HT1080 (cell line): ENCODE measurements around the gene SEC14L5. TPM values are rescaled to one million over a fixed set of nuclear protein-coding genes. Genes with fewer than 3 reads are reported as not detected.

Experiments used
- DNase-seq: peaks from one replicate; pipeline ENCODE4 v3.0.0-alpha.2; 2015; ENCODE audit warnings: low read depth
- total RNA-seq: library from RNA; depleted of rRNA; stranded (reverse); fragments of >200 nt; shearing (Covaris generic); gene quantifications from 2 replicates; pipeline ENCODE4 v1.2.3, GENCODE V29; 2014

Gene SEC14L5
- total RNA-seq, 1 experiment from 2014 or later = not detected

DNA sequence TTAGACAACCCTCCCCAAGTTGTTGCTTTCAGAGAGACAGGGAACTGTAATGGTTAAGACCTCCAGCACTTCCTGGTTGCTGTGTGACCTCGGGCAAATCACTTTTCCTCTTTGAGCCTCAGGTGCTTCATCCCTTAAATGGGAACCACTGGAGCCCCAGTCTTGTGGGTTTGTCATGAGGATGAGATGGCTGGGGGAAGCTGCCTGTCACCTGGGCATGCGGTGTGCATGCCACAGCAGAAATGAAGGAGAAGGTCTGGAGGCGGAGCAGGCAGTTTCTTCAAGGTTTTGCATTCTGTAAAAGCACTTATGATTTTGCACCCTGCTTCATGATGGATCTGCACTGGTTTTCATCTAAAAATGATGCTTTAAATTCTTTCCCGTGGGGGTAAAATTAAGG is 53.5 kb downstream of the SEC14L5 start:
- no peak for DNase-seq

DNA sequence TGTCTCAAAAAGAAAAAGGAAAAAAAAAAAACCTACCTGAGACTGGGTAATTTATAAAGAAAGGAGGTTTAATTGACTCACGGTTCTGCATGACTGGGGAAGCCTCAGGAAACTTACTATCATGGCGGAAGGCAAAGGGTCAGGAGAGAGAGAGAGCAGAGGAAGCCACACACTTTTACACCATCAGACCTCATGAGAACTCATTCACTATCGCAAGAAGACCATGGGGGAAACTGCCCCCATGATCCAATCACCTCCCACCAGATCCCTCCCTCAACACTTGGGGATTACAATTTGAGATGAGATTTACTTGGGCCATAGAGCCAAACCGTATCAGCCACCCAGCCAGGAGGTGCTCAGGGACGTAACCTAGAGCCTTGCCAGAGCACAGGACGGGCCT is 54.8 kb downstream of the SEC14L5 start:
- DNase-seq = no peak

DNA sequence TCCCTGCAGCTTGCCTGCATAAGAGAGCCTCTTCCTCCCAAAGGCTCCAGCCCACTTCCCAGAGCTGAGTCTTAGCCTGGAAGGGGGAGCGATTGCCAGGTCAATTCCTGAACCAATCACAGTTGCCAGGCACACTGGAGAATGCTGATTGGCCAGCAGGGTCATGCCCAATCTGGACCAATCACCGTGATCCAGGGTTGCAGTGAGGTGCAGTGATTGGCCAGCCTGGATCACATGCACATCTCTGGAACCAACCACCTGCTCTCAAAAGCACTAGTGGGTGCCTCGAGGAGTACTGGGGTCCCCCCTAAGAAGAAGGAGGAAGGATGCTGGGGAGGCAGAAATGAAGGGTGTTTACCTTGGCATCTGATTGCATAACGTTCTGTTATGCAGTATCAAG is 57.2 kb downstream of the SEC14L5 start:
- peak; percentile 26 for DNase-seq

DNA sequence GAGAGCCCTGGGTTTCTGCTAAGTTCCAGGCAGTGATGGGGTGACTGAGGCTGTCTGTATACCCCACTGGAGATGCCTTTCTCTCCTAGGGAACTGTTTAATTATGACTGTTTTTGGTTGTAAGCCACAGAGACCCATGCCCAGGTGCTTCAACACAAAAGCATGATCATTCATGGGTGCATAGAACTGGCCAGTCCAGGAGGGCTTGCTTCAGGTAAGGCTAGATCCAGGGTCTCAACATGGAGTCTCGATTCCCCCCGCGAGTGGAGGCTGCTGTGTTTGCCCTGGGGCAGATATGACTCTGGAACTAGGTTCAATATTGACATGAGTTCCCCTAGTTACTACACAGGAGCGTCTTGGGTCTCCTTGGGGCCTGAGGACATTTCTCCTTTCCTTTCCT is 57.8 kb downstream of the SEC14L5 start:
- DNase-seq = no peak

DNA sequence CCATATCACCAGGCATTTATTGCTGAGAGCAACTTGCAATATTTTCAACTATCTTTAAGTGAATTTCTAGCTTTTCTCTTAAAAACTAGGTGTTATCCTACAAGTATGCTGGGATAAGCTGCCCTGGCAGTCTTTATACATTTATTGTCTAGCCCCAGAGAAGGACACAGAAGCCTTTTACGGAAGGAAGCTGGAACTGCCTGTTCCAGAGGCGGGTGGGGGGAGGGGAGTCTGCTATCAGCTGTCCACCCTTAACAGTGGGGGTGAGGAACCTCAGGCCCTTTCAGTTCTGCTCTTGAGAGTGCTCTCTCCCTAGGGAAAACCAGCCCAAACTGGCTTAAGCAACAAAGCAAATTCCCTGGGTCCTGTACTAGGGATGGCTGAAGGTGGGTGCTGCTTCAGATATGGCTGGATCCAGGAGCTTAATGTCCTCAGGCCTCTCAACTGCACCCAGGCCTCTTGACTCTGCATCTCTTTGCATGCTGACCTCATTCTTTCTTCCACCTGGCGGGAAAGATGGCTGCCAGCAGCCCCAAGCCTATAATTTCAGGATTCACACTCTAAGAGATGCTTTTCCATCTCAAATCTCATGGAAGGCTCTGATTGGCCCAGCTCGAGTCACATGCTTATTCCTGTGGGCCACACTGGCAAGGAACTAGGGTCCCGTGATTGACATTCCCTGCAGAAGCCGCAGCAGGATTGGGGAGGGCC is 59.0 kb downstream of the SEC14L5 start:
- DNase-seq = no peak

DNA sequence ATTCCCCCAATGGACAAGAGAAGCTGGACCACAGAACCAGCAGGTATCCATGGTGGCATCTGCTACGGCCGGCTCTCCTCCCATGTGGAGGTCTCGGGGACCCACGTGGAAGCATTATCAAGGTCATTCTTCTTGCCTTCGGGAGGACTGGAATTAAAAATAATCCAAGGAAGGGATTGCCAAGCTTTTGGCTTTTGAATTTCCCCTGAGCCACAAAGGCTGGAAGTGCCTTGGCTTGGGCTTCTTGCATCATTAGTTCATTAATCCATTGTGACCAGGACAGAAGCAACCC is 59.5 kb downstream of the SEC14L5 start:
- DNase-seq = no peak

DNA sequence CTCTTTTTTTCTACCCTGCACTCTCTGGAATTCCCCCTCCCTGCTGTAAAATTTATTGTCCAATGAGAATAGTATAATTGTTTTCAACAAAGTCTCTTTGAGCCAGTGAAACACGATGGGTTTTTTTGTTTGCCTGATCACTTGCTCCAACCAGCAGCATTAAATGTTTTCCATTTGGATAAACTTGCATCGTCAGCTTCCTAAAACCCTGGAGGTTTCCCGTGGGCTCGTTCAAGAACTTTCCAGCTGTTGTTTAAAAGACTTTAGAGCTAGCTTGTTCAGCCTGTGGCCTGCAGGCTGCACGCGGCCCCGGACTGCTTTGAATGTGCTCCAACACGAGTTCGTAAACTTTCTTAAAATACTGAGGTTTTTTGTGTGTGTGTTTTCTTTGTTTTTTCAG is 60.7 kb downstream of the SEC14L5 start:
- DNase-seq = no peak

DNA sequence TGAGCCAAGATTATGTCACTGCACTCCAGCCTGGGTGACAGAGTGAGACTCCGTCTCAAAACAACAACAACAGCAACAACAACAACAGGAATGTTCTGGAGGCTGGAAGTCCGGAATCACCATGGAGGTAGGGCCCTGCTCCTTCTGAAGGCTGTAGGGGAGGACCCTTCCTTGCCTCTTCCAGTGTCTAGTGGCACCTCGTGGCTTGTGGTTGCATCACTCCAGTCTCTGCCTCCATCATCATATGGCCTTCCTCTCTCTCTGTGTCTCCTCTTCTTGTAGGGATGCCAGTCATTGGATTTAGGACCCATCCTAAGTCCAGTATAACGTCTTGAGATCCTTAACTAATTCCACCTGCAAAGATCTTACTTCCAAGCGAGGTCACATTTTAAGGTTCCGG is 61.6 kb downstream of the SEC14L5 start:
- DNase-seq = no peak

DNA sequence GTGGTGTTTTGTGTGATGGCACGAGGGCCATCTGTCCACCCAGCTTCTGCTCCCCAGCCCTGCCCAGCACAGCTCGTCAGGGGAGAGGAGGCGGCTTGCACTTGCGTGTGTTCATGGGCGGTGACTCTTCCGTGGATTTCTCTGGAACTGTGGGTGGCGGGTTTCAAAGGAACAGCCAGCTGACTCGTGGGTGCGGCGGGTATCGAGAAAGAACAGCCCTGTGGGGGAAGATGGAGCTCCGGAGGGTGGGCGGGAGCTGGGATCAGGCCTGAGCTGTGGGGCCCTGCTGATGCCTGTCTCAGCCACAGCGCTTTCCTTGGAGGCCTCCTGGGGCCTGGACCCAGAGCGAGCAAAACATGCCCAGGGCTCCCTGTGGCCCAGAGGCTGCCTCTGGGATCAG is 62.4 kb downstream of the SEC14L5 start:
- no peak for DNase-seq

DNA sequence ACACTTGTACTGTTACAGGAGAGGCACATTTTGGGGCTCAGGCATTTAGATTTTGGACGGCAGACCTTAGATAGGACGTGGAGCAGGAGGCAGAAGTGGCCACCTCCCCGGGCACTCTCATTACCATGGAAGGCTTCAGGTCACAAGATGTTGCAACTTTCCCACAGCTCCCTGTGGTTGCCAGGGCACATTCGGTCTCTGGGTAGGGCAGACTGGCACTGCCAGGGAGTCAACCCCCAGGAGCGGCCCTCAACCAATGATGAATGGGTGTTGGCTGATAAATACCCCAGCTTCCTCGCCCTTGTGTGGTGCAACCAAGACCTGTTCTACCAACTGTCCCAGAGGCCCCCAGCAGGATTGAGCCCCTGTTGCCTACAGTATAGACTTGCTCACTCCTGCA is 64.4 kb downstream of the SEC14L5 start:
- no peak for DNase-seq

DNA sequence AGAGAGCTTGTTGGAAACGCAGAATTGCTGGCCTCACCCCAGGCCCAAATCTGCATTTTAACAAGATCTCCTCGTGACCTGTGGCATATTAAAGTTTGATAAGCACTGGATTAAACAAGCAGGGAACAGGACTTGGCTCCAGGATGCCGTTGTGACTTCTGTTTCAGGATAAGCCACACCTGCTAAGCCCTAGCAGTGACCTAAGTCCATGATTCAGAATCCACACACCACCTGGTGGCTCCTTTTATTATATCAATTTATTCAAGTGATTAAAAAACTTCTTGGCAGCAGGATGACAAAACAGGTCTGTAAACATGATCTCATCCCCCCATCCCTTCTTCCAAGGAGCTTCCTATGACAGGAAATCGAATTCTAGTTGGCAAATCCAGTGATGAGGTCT is 66.5 kb downstream of the SEC14L5 start:
- peak; percentile 59 for DNase-seq

DNA sequence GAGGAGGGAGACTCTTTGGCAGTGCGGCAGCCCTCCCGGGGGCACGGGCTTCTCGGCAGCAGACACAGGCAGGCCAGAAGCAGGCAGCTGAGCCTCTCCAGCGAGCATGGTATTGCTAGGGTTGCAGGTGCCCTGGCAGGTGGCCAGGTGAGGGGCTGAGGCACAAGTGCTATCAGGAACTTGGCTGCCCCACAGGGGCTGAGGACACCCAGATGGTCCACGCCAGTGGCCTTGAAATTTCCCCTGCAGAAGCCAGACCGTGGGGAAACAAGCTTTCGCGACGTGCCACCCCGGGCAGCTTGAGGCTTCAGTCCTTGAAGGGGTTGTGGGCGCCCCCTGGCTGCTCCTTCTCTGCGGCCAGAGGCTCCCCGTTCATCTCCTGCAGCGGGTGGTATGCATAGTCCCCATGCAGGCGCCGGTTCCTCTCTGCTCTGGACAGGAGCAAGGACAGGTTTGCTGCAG is 67.1 kb downstream of the SEC14L5 start:
- DNase-seq = no peak

DNA sequence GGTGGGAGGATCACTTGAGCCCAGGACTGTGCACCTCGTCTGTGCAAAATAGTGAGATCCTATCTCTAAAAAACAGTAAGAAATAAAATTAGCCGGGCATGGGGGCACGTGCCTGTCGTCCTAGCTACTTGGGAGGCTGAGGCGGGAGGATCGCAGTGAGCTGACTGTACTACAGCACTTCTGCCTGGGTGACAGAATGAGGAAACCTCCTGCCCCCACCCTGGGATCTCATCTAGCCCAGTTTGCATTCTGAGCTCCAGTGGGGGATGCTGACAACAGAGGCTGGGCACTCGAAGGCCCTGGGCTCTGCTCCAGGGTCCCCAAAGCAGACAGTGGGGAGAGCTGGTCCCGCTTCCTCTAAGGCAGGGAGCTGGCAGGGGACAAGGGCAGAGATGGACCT is 68.5 kb downstream of the SEC14L5 start:
- no peak for DNase-seq

DNA sequence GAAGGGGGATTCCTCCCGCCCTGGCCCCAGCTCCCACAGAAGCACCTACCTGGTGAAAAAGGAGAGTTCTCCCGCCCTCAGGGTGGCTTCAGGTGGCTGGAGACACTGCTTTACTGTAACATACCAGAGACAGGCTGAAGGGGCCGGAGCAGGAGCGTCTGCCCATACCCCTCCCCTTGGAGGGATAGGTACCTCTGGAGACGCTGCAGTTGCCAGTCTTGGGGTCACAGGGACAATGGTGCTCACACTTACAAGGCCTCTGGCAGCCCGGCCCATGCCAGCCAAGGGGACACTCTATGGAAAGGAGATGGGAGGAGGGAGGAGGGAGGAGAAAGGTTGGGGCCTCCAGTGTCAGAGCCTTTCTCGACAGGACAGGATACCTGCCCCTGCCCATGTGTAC is 69.0 kb downstream of the SEC14L5 start:
- no peak for DNase-seq

DNA sequence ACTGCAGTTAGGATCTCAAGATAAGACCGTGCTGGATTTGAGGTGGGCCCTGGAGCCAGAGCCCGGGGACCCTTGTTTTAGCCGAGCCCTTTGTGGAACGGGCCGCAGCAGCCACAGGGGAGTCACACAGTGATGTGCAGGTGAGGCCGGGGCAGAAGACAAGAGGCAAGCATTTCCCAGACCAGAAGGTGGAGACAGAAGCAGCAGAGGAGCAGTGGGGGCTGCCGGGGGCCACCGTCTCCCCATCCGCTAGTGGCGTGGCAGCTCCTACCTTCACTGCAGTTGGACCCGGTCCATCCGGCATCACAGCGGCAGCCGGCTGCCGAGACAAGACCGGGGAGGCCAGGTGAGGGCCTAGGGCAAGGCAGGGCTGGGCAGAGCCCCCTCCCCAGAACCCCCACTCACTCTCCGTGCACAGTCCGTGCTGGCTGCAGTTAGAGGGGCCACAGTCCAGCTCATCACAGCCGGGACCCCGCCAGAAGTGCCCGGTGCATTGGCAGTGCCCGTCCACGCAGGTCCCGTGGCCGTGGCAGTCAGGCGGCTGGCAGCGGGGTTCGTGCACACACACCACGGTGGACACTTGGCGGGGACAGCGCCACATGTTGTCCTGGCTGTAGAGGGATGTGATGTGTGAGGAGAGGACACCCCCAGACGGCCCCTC is 69.6 kb downstream of the SEC14L5 start:
- DNase-seq = no peak

DNA sequence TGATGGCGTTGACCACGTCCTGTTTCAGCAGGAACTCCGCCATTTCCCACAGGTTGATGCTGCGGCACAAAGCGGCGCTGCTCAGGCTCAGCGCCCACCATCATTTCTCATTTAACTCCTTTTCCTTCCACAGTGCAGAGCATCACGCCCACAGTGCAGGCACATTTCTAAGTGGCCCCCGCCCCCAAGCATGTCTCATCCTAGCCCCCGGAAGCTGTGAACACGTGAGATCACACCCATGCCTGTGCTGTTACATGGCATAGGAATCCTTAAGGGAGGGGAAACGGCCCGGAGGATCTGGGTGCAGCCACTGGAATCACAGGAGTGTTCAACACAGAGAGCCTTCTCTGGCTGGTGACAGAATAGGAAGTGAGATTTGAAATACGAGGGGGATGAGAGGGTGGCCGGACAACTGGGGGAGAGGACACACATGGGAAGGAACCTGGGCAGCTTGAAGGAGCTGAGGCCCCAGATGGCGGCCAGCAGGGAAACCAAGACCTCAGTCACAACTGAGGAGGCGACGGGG is 70.9 kb downstream of the SEC14L5 start:
- DNase-seq = no peak

DNA sequence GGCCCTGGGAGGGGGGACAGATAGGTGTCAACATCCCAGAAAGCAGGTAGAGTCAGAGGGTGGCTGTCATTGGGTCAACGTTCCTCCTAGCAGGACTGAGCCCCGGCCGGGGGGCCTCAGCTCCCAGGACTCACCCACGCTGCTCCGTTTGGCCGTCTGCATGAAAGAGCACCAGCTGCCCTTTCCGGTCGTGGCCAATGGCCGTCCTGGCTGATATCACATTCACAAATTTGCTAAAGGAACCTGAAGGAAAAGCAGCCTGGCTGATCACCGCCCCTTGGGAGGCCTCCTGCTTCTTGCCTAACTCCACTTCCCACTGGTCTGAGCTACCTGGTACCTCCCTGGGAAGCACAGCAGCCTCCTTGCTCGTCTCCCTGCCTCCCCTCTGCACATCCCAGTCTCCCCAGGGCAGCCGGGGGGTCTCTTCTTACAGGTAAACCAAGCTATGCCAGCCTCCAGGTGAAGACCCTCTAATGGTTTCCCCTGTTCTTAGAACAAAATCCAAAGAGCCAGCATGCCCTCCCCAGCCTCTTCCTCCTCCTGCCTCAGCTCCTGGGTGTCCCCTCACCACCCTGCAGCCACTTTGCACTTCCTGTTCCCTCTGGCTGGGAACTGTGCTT is 72.2 kb downstream of the SEC14L5 start:
- DNase-seq = no peak

DNA sequence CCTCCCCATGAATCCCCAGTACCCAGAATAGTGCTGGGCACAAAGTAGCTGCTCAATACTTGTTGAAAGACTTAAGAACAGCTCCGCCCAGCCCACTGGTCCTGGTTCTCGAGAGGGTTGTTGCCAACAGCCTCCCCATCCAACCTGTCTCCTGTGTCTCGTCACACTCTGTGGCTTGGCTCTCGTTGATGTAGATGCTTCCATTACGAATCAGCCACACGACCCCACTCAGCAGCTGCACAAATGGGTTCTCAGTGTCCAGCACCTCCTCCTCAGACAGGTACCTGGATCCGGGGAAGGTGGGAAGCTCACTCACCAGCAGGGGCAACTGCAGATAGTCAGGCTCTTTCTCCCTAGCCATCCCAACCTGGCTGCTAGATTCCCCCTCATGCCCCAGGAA is 73.5 kb downstream of the SEC14L5 start:
- no peak for DNase-seq

DNA sequence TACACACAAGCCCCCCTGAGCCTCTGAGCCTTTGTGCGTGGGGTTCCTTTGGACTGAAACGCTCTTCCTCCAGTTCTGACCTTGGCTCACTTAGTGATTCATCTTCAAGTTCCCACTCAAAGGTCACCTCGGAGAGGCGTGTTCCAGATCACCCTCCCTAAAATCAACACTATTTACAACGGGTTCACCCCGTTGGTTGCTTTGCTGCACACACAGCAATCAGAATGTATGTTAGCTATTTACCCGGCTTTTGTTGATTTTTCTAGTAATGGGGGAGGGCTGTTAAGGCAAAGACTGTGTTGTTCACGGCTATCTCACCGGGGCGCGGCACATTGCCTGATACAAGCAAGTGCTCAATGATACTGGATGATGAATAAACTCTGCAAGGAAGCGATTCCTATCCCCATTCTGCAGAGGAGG is 74.6 kb downstream of the SEC14L5 start:
- DNase-seq = no peak

DNA sequence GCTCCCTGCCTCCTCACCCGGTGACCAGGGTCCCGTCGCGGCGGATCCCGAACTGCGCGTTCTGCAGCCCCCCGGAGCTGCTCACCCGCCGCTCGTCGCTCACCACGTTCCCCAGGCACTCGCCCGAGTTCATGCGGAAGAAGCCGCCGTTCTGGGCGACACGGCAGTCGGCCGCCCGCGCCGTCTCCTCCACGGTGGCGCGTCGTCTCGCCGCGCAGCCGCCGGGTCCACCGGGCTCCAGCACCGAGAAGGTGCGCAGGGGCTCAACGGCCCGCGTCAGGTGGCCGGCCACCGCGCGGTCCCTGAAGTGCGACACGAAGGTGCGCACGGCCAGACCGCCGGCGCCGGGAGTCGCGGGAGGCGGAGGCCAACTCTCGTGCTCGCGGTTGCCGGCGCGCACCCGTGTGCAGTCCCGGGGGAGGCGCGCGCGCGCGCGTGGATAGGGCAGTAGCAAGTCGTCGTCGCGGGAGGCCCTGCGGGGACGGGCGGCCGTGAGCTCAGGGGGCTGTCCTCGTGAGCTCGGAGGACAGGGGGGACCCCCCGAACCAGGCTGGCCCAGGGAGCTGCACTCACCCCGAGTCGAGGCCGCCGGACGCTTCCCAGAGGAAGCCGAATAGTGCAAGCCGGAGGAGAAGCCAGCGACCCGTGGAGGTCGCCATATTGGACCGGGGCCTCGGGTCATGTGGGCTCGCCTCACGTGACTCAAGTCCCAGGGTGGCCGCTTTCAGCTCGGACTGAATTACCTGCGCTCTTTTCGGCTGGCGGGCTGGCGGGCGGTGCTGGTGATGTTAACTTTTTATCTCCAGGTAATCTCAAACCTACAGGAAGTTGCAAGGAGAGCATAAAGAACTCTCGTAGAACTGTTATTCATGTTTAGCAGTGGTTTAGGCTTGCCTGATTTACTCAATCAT is 75.4 kb downstream of the SEC14L5 start, which contains the start of gene NAGPA:
Gene NAGPA (minus strand): TSS at position 680 of the 911 bp plus-strand sequence. CDS start 21 bp downstream, at position 659.
- DNase-seq = peak; percentile 70

DNA sequence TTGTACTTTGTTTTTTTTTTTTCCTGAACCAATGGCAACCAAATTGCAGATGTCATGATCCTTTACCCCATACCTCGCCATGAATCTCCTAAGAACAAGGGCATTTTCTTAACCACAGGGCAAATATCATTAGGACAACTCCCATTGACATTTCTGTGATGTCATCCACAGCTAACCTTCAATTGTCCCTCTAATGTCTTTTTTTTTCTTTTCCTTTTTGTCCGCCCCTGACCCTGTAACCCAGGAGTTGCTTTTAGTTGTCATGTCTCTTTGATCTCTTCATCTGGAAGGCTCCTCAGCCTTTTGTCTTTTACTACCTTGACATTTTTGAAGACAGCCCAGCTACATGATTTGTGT is 76.0 kb downstream of the SEC14L5 start:
- DNase-seq = no peak

DNA sequence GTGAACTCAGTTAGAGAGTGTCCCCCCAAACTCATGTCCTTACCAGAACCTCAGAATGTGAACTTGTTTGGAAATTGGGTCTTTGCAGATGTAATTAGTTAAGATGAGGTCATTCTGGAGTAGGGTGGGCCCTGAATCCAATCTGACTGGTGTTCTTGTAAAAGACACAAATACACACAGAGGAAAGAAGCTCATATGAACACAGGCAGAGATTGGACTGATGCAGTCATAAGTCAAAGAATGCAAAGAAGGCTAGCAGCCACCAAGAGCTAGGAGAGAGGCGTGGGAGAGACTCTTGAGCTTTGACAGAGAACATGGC is 77.7 kb downstream of the SEC14L5 start:
- DNase-seq = no peak
